HG02763 (cell line): ENCODE results near the gene CEP85L.

Experiments
- ATAC-seq: cut with Tn5 transposase; IDR thresholded peaks from one replicate; pipeline ENCODE4 v1.9.1; 2021; ENCODE audit warnings: mild to moderate bottlenecking, moderate library complexity; ENCODE audit not compliant: unreplicated experiment

The CEP85L gene

DNA sequence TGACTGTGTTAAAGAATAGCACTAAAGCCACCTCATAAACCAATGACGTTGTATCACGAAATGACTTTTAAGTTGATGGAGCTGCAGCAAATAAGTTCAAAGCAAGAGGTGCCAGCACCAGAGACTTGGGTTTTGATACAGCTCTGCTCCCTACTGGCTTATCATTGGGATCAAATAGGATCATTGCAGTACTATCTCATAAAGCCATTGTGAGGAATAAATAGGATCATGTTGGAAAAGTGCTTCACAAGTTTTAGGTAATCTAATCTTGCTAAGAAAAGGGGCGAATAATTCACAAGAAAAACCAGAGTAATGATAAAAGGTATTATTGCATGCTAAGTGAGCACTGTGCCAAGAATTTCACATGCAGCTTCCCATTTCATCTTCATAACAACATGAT is 10.4 kb upstream of the CEP85L start:
- no peak for ATAC-seq

GRCh38 chr6:118660218-118660569 is 8.8 kb upstream of the CEP85L start:
- no peak for ATAC-seq

DNA sequence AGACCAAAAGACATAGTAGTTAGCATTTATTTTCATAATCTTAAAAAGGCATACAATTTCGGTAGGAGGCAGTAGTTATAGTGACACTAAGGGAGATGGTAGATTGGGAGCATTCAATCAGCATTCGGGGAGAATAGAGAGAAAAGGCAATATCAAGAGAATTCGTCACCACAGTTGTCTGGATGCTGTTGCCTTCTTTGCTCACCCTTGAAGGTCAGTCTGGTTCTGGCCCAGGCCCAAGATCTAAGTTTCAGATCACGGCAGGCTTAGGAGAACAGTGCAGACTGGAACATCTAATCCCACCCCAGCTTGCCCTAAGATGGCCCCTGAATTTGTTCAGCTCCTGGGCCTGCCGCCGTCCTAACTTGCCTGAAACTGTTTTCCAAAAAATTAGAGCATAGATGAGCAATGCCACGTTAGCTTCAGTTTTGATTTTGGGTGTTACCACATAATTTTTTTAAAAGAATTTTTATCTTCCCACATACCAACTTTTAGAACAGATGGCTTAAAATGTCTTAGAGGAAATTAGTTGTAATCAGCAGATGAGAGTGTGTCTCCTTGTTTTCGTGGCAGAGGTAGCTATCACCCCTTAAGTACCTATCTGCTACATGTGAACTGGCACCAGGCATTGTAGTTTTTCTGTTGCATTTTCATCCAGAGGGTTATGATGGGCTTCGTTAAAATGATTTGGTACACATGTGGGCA is 8.3 kb upstream of the CEP85L start:
- no peak for ATAC-seq

- no peak for ATAC-seq
Observed at GRCh38 chr6:118656847-118657451, 5.6 kb upstream of the CEP85L start.

- no peak for ATAC-seq
Observed at GRCh38 chr6:118652051-118652615, 742 bp upstream of the CEP85L start.

DNA sequence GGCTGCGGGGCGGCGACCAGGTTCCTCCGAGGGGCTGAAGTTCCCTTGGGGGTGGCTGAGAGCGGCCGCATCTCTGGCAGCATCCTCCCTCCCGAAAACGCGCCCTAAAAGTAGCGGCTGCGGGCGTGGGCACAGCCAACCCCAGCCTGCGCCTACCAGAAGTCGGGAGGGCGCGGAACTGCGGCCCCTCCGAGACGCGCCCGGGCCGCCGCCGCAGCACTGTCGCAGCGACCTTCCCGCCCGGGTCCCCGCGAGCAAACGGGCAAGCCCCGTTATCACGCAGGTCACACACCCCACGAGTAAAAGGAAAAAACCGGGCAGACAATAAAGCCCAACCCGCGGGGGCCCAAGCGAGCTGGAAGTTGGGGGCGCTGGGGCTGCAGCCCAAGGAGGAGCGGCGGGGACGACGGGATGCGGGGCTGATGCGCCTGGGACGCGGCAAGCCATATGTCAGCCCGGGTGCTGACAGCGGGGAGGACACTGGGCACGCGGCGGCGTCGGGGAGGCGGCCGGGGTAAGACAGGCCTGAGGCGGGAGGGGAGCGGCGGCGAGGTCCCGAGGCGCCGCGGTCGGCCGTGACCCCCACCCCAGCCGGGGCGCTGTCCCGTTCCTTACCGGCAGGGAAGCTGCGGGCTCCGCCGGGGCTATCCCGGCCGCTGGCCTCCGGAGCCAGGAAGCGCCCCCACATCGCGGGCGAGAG is 659 bp downstream of the CEP85L start:
- peak; percentile 37 for ATAC-seq

GRCh38 chr6:118649918-118650581 is 1.3 kb downstream of the CEP85L start:
- peak; percentile 33 for ATAC-seq

DNA sequence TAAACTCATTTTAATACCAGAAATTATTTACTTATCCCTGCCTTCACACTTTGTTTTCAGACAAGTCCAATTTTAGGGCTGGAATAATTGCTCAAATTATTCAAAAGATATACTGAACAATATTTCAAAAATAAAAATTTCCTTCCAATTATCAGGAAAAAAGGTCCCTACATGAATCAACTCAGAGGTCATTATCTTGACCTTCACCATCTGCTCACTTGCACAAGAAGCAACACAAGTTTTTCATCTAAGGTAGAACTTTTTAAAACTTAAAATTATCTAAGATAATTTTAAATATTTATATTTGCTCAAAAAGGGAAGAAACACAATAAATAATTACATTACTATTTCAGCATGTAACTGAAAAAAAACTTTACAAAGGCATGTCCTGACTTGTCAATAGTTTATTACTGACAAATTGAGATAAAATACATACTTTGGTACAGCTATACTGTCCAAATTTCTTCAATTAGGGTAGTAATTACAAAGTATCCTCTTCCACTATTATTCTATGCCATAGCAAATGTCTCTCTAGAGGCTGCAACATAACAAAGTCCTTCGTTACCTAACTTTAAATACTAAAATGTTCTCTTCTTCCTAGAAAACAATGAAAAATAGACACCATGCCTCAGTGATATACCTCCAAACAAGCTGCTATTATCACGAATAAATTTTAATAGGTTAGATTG is 2.4 kb downstream of the CEP85L start:
- ATAC-seq = no peak

- ATAC-seq = no peak
Observed at GRCh38 chr6:118646977-118647376, 4.4 kb downstream of the CEP85L start.

DNA sequence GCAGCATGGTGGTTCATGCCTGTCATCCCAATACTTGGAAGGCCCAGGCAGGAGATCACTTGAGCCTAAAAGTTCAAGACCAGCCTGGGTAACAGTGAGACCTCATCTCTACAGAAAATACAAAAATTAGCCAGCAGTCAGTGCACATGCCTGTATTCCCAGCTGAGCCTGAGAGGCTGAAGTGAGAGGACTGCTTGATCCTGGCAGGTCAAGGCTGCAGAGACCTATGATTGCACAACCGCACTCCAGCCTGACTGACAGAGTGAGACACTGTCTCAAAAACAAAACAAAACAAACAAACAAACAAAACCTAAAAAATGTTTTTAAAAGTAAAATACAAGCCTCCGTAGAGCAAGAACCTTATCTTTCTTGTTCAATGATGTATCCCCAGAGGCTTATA is 6.0 kb downstream of the CEP85L start:
- ATAC-seq = no peak

DNA sequence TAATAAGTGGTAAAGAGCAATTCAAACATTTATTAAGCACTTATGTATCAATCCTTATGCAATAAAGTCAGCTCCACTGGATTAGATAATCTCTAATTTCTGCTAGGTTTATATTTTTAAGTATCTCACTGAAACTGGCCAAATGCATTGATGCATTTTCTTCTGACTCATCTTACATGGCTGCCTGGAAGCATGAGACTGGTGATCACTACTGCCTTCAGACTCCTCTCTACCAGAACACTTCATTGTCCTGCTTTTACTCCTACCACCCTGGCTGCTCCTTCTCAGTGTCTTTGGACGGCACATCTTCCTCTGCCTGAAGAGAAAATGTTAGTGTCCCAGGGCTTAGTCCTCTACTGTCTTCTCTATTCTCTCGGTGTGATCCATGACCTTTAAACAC is 7.4 kb downstream of the CEP85L start:
- ATAC-seq = no peak

DNA sequence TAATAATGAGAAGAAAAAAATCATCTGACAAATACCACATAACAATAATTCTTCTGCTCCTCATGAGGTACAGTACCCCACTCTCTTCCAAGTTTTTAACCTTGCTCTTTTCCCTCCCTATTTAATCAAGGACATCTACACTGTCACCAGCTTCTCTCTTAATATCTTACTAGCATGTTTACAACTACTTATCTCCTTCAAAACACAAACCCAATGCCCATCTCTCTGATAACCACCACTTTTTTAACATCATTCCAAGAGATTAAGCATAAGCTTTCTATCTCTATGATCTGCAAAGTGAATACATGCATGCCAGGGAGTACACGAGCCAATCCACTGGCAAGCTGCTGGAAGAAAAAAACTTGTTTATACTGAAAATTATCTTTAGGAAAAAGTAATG is 10.3 kb downstream of the CEP85L start:
- ATAC-seq = no peak

- no peak for ATAC-seq
Observed at GRCh38 chr6:118639054-118639964, 12.1 kb downstream of the CEP85L start.

DNA sequence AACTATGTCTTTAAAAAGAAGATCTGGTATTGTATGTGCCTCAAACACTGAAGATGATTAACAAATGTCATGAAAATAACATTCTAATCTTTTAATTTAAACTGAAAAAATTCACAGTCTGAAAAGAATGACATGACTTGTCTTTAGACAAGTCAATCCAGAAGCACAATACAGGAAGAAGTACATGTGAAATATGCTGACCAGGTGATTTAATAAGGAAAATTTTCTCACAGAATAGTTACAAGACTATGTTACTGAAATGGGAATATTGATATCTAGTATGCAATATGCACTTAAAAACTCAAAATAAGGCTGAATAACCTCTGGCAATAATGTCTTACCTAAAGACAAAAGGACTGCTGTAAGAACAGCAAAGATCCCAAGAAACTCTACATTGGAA is 13.1 kb downstream of the CEP85L start:
- ATAC-seq = no peak

- ATAC-seq = no peak
Observed at GRCh38 chr6:118635909-118636735, 15.3 kb downstream of the CEP85L start.

DNA sequence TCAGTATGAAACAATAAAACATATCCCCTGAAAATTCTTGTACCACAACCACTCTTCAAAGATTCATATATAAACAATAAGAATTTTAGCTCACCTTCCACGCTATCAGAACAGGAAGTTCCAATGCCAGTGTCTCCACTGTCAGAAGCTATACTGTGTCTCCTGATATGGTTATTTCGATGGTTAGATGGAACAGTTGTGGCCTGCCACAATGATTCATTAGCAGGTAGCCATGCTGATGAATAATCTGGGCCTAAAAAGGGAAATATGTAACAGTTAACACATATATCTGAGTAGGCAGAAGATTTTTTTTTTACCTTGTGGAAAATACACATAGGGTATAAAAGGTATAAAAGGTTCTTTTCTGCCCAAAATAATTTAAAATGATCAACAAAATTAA is 19.0 kb downstream of the CEP85L start:
- no peak for ATAC-seq

DNA sequence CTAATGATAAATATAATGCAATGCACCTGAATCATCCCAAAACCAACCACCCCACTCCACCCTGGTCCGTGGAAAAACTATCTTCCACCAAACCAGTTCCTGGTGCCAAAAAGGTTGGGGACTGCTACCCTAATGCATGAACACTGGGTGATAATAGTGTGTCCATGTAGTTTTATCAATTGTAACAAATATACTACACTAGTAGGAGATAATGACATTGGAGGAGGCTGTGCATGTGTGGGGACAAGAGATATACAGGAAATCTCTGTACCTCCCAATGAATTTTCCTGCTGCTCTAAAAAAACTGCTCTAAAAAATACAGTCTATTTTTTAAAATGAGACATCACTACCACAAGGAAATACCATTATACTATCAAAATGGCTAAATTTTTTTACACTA is 20.5 kb downstream of the CEP85L start:
- no peak for ATAC-seq

- ATAC-seq = no peak
Observed at GRCh38 chr6:118630067-118630466, 21.3 kb downstream of the CEP85L start.

DNA sequence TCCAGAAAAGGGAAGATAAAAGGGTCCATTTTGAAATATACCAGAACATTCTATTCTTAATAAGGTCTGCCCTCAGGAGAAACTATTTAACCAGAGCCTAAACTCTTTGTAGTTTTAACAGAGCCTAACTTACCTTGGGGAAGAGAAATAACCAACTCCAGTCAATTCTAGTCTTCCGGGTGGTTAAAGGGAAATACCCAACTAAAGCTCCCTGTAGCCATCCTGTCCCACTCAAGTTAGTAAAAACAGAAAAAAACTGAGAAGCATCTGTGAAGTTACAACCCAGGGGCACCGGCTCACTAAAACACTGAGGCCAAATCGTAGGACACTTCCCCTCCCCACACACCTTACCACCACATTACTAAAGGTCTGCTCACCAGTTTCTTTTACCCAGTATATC is 23.7 kb downstream of the CEP85L start:
- ATAC-seq = no peak
